PC-3 (cell line): ENCODE results near the gene IGF2BP2. TPM values are rescaled to one million over a fixed set of nuclear protein-coding genes. Genes with fewer than 3 reads are reported as not detected.
"Not testable (repeated sequence)": the region's sequence is repeated elsewhere in the genome, so short reads cannot be mapped to it uniquely, and the experiment has no call there.

Experiments
- ATAC-seq: fragments of 200-7000 bp; cut with Tn5 transposase; 2 replicates; pipeline ENCODE4 v1.9.1; 2020; ENCODE audit warnings: mild to moderate bottlenecking, moderate library complexity
- BruUV-seq: library from RNA; stranded (reverse); fragments of 400-500 nt; replicated peaks from 2 replicates; lab custom pipeline; 2021; lab: Mats Ljungman, UMichigan
- CTCF ChIA-PET: fragments of 300-600 bp; sonication (Branson Sonifier 250); formaldehyde crosslinking; loops from one replicate; lab custom pipeline; 2022; ENCODE audit warnings: antibody characterized with exemption; lab: Charles Lee
- POLR2A ChIA-PET: fragments of 300-600 bp; sonication (Branson Sonifier 250); formaldehyde crosslinking; loops from one replicate; lab custom pipeline; 2022; ENCODE audit warnings: antibody characterized with exemption; ENCODE audit not compliant: unreplicated experiment; lab: Charles Lee
- DNase-seq: peaks from one replicate; pipeline ENCODE4 v3.0.0-alpha.2; 2015
- H2AFZ ChIP-seq: fragments of 300-600 bp; sonication (generic); 2 replicates; pipeline ENCODE4 v1.6.0; 2016; ENCODE audit warnings: antibody characterized with exemption, low read length
- H3F3A ChIP-seq: fragments of 300-600 bp; sonication (generic); one replicate; pipeline ENCODE4 v1.6.0; 2017; ENCODE audit warnings: antibody characterized with exemption, low read length, control low read depth, mild to moderate bottlenecking; ENCODE audit not compliant: unreplicated experiment
- H3K27ac ChIP-seq: fragments of 300-600 bp; sonication (generic); 2 replicates; pipeline ENCODE4 v1.5.1; 2016; ENCODE audit warnings: mild to moderate bottlenecking, low read length
- H3K27me3 ChIP-seq: fragments of 300-600 bp; sonication (generic); 2 replicates; pipeline ENCODE4 v1.6.1; 2016; ENCODE audit warnings: low read length, mixed read lengths
- H3K36me3 ChIP-seq: fragments of 300-600 bp; sonication (generic); 2 replicates; pipeline ENCODE4 v1.6.1; 2016; ENCODE audit warnings: low read depth, mixed run types, low read length, mixed read lengths
- H3K4me1 ChIP-seq: fragments of 300-600 bp; sonication (generic); 2 replicates; pipeline ENCODE4 v1.5.1; 2016; ENCODE audit warnings: low read length; ENCODE audit not compliant: insufficient read depth
- H3K4me2 ChIP-seq: fragments of 300-600 bp; sonication (generic); 2 replicates; pipeline ENCODE4 v1.6.0; 2016; ENCODE audit warnings: low read length
- H3K4me3 ChIP-seq: fragments of 300-600 bp; sonication (generic); 2 replicates; pipeline ENCODE4 v1.5.1; 2016; ENCODE audit warnings: mild to moderate bottlenecking, low read length, mixed read lengths
- H3K79me2 ChIP-seq: fragments of 300-600 bp; sonication (generic); 2 replicates; pipeline ENCODE4 v1.6.1; 2017; ENCODE audit warnings: low read length, mixed read lengths
- H3K9ac ChIP-seq: fragments of 300-600 bp; sonication (generic); 2 replicates; pipeline ENCODE4 v1.6.0; 2016; ENCODE audit warnings: mild to moderate bottlenecking, low read length
- H3K9me2 ChIP-seq: fragments of 300-600 bp; sonication (generic); replicated peaks from 2 replicates; pipeline ENCODE4 v1.6.1; 2016; ENCODE audit warnings: mixed run types, low read length, mixed read lengths
- H3K9me3 ChIP-seq: fragments of 300-600 bp; sonication (generic); 2 replicates; pipeline ENCODE4 v1.6.1; 2016; ENCODE audit warnings: low read length, mixed read lengths
- H4K20me1 ChIP-seq: fragments of 300-600 bp; sonication (generic); 2 replicates; pipeline ENCODE4 v1.6.1; 2016; ENCODE audit warnings: low read length, mixed read lengths
- EZH2 ChIP-seq: fragments of 300-600 bp; sonication (generic); IDR thresholded peaks from one replicate; pipeline ENCODE4 v1.6.1; 2017; ENCODE audit warnings: antibody characterized with exemption, mild to moderate bottlenecking, low read length; ENCODE audit not compliant: unreplicated experiment
- EZH2phosphoT487 ChIP-seq: fragments of 300-600 bp; sonication (generic); IDR thresholded peaks from 2 replicates; pipeline ENCODE4 v1.6.1; 2018; ENCODE audit warnings: mild to moderate bottlenecking, antibody characterized with exemption, low read length, borderline replicate concordance
- intact Hi-C: fragments of 100-400 bp; cut with micrococcal nuclease; formaldehyde crosslinking; loops from 2 replicates; pipeline ENCODE4 v1.9.0; 2023
- total RNA-seq: library from RNA; depleted of rRNA; stranded (reverse); fragments of >200 nt; gene quantifications from 2 replicates; pipeline ENCODE4 v1.2.3, GENCODE V29; 2014
- TF ChIP-seq, protein P1 (sequence below): fragments of 300-600 bp; sonication (generic); conservative IDR thresholded peaks from 2 replicates; pipeline ENCODE4 v1.5.1; 2017; ENCODE audit warnings: antibody characterized with exemption, low read depth, mild to moderate bottlenecking, low read length

IGF2BP2 gene
- total RNA-seq, 1 experiment from 2014 or later = 81.2 TPM

DNA sequence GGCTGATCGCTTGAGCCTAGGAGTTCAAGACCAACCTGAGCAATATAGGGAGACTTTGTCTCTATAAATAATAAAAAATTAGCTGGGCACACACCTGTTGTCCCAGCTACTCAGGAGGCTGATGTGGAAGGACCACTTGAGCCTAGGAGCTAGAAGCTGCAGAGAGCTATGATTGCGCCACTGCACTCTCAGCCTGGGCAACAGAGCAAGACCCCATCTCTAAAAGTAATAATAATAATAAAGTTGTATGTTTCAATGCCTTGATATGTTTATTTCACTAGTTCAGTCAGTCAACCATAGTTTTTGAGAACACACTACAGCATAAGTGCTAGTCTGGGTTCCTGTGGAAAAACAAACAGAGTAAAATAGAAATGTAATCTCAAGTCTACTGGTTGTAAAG is 36.5 kb downstream of the IGF2BP2 start:
- ChIA-PET POLR2A (interaction anchor here (0.6 kb wide), 3 partner anchors 34 to 56 kb away, joined by 3 to 5 read pairs (median 4); no protein-coding TSS in a partner anchor), CTCF (no interaction called here)
- Histone ChIP-seq H3K79me2 (peaks cover 100% of the 10 kb centered on the region), H3K27ac (no peak overlapping the region), H3K4me2 (no peak overlapping the region), H3K4me1 (peaks cover 53% of the 10 kb centered on the region), H3K4me3 (no peak overlapping the region), H3K9ac (no peak overlapping the region), H3K9me2 (no peaks in the 10 kb centered on the region), H2AFZ (no peak overlapping the region), H3K9me3 (no peaks in the 10 kb centered on the region), H3F3A (no peaks in the 10 kb centered on the region), H4K20me1 (peaks cover 7% of the 10 kb centered on the region; the same call in 1 of the 2 replicates), H3K27me3 (no peaks in the 10 kb centered on the region), H3K36me3 (peaks cover 13% of the 10 kb centered on the region)
- no TSS peak for BruUV-seq
- ATAC-seq (no peak), DNase-seq (no peak)
- intact Hi-C loops = loop anchor here (5.0 kb wide), 1 partner anchor 34 kb away; no protein-coding TSS in a partner anchor
- TF ChIP-seq, protein P1, sequence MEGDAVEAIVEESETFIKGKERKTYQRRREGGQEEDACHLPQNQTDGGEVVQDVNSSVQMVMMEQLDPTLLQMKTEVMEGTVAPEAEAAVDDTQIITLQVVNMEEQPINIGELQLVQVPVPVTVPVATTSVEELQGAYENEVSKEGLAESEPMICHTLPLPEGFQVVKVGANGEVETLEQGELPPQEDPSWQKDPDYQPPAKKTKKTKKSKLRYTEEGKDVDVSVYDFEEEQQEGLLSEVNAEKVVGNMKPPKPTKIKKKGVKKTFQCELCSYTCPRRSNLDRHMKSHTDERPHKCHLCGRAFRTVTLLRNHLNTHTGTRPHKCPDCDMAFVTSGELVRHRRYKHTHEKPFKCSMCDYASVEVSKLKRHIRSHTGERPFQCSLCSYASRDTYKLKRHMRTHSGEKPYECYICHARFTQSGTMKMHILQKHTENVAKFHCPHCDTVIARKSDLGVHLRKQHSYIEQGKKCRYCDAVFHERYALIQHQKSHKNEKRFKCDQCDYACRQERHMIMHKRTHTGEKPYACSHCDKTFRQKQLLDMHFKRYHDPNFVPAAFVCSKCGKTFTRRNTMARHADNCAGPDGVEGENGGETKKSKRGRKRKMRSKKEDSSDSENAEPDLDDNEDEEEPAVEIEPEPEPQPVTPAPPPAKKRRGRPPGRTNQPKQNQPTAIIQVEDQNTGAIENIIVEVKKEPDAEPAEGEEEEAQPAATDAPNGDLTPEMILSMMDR = no peak
- no peak for TF ChIP-seq EZH2
- no peak for TF ChIP-seq EZH2phosphoT487

DNA sequence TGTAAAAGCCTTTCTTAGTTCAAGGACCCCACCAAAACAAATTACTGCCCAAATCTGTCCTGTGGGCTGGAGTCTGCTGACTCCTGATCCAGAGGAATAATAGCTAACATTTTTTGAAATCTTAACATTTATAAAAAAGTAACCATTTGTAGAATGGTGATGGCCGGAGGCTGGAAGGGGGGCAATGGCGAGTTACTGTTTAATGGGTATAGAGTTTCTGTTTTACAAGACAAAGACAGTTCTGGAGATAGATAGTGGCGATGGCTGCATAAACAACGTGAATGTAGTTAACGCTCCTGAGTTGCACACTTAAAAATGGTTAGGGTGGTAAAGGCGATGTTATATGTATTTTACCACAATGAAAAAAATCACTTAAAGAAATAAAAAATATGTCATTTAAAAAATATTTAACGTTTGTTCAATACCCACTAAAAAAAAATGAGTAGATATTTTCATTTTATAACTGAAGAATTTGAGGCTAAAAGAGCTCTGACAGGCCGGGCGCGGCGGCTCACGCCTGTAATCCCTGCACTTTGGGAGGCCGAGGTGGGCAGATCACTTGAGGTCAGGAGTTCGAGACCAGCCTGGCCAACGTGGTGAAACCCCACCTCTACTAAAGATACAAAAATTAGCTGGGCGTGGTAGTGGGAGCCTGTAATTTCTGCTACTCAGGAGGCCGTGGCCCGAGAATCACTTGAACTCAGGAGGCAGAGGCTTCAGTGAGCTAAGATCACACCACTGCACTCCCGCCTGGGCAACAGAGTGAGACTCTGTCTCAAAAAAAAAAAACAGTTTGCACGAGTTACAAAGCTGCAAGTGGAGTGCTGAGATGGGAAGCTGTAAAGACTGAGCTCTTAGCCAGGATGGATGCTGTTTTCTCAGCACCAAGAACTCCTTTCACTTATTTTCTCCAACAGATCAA is 37.6 kb downstream of the IGF2BP2 start:
- ChIA-PET CTCF (interaction anchor here (0.6 to 0.7 kb wide), 2 partner anchors 10 to 19 kb away, joined by 4 to 6 read pairs; no protein-coding TSS in a partner anchor), POLR2A (interaction anchor here (0.5 to 0.7 kb wide), 5 partner anchors 9 to 783 kb away, joined by 3 to 5 read pairs (median 3); partner anchors contain the start of gene DNAJB11)
- peak overlapping the region; percentile 29; the same call in 1 of the 2 replicates for H3K4me2 ChIP-seq
- peaks cover 4% of the 10 kb centered on the region for H3F3A ChIP-seq
- no peak for DNase-seq
- peaks cover 100% of the 10 kb centered on the region for H3K79me2 ChIP-seq
- no peaks in the 10 kb centered on the region for H3K9me2 ChIP-seq
- no peak for ATAC-seq
- H2AFZ ChIP-seq = no peak overlapping the region
- H3K27me3 ChIP-seq = no peaks in the 10 kb centered on the region
- H3K4me3 ChIP-seq = no peak overlapping the region
- H3K27ac ChIP-seq = peak overlapping the region; percentile 61
- H3K9ac ChIP-seq = peak overlapping the region; percentile 11; the same call in 1 of the 2 replicates
- H3K9me3 ChIP-seq = no peaks in the 10 kb centered on the region
- TF ChIP-seq EZH2 (no peak), EZH2phosphoT487 (no peak)
- TF ChIP-seq, protein P1 = no peak
- TSS peak; percentile 96 for BruUV-seq
- peaks cover 7% of the 10 kb centered on the region; the same call in 1 of the 2 replicates for H4K20me1 ChIP-seq
- peaks cover 13% of the 10 kb centered on the region for H3K36me3 ChIP-seq
- intact Hi-C loops = loop anchor here (5.0 kb wide), 1 partner anchor 35 kb away; no protein-coding TSS in a partner anchor
- H3K4me1 ChIP-seq = peaks cover 64% of the 10 kb centered on the region

DNA sequence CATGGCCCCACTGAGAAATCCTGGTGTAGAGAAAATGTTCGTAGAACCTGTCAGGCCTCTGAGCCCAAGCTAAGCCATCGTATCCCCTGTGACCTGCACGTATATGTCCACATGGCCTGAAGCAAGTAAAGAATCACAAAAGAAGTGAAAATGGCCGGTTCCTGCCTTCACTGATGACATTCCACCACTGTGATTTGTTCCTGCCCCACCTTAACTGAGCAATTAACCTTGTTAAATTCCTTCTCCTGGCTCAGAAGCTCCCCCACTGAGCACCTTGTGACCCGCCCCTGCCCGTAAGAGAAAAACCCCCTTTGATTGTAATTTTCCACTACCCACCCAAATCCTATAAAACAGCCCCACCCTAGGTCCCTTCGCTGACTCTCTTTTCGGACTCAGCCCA is 38.6 kb downstream of the IGF2BP2 start:
- H3K4me1 ChIP-seq = peaks cover 67% of the 10 kb centered on the region
- BruUV-seq, POLR2A ChIA-PET, H3K27me3 ChIP-seq, H4K20me1 ChIP-seq, CTCF ChIA-PET, H3K9me3 ChIP-seq, H2AFZ ChIP-seq, H3K4me3 ChIP-seq, H3F3A ChIP-seq, ATAC-seq, H3K9me2 ChIP-seq: not testable (repeated sequence)
- peak; percentile 56 for DNase-seq
- peaks cover 13% of the 10 kb centered on the region for H3K36me3 ChIP-seq
- peaks cover 96% of the 10 kb centered on the region for H3K79me2 ChIP-seq
- peak overlapping the region; percentile 29 for H3K4me2 ChIP-seq
- peak overlapping the region; percentile 61 for H3K27ac ChIP-seq
- H3K9ac ChIP-seq = peak overlapping the region; percentile 27; the same call in 1 of the 2 replicates
- intact Hi-C loops = loop anchor here (5.0 kb wide), 1 partner anchor 36 kb away; no protein-coding TSS in a partner anchor
